B cell (primary cell): ENCODE results near the gene LTB4R. TPM values are rescaled to one million over a fixed set of nuclear protein-coding genes. Genes with fewer than 3 reads are reported as not detected.
A peak's percentile ranks its signal among the peaks of the same experiment; 100 is the strongest.

ENCODE experiments used
- ATAC-seq: fragments of 200-7000 bp; cut with Tn5 transposase; one replicate; pipeline ENCODE4 v1.10.0; 2021; ENCODE audit warnings: low read depth, mild to moderate bottlenecking, moderate number of reproducible peaks, moderate library complexity
- CTCF ChIA-PET: fragments of 350-600 bp; sonication (Branson Sonifier 250); formaldehyde crosslinking; loops from one replicate; lab custom pipeline; 2021; ENCODE audit warnings: antibody characterized with exemption, inconsistent platforms; lab: Charles Lee
- POLR2A ChIA-PET: fragments of 350-600 bp; sonication (Branson Sonifier 250); formaldehyde crosslinking; loops from one replicate; lab custom pipeline; 2021; ENCODE audit warnings: antibody characterized with exemption; lab: Charles Lee
- DNase-seq: peaks from one replicate; pipeline ENCODE4 v3.0.0; 2013
- H2AFZ ChIP-seq: 2 replicates; pipeline ENCODE4 v1.6.1; 2012; ENCODE audit warnings: mild to moderate bottlenecking, low read depth, low read length; ENCODE audit not compliant: insufficient read depth, poor library complexity, severe bottlenecking
- H3K27ac ChIP-seq, 2 donors: 1 replicate in 1 of 2; 2 replicates in 1 of 2; pipeline ENCODE4 v1.5.1; 2012 to 2013; ENCODE audit warnings: low read length in 2 of 2, mild to moderate bottlenecking in 2 of 2, moderate library complexity in 1 of 2
- H3K27me3 ChIP-seq, 4 experiments: fragments of 200-600 bp in 1 of 4; sonication (generic) in 1 of 4; replicated peaks in 1 of 4; 1 replicate in 2 of 4; 2 replicates in 2 of 4; pipeline versions ENCODE4 v1.6.1 to v1.7.0; 2013 to 2016; ENCODE audit warnings: low read length in 3 of 4, mild to moderate bottlenecking in 2 of 4, mixed read lengths in 1 of 4, moderate library complexity in 1 of 4; ENCODE audit not compliant: insufficient read depth in 4 of 4, control insufficient read depth in 3 of 4; ENCODE audit errors: control extremely low read depth in 1 of 4
- H3K36me3 ChIP-seq, 2 experiments: replicated peaks in 1 of 2; 1 replicate in 1 of 2; 2 replicates in 1 of 2; pipeline versions ENCODE4 v1.6.1 to v1.7.1; 2013; ENCODE audit warnings: low read length in 1 of 2; ENCODE audit not compliant: insufficient read depth in 2 of 2, control insufficient read depth in 1 of 2; ENCODE audit errors: control extremely low read depth in 1 of 2, extremely low read depth in 1 of 2
- H3K4me1 ChIP-seq, 2 donors: fragments of 200-600 bp in 1 of 2; sonication (generic) in 1 of 2; 1 replicate in 1 of 2; 2 replicates in 1 of 2; pipeline versions ENCODE4 v1.5.1 to v1.6.1; 2013 to 2017; ENCODE audit warnings: low read length in 2 of 2; ENCODE audit not compliant: control insufficient read depth in 2 of 2, insufficient read depth in 2 of 2
- H3K4me2 ChIP-seq: replicated peaks from 2 replicates; pipeline ENCODE3; 2012; ENCODE audit warnings: mild to moderate bottlenecking, low read depth, low read length; ENCODE audit not compliant: poor library complexity, severe bottlenecking
- H3K4me3 ChIP-seq, 5 experiments: fragments of 200-600 bp in 1 of 5; sonication (generic) in 1 of 5; 1 replicate in 3 of 5; 2 replicates in 2 of 5; pipeline versions ENCODE4 v1.5.1 to v1.7.0; 2011 to 2016; ENCODE audit warnings: low read length in 4 of 5, mild to moderate bottlenecking in 4 of 5, low read depth in 2 of 5, control low read depth in 1 of 5, moderate library complexity in 1 of 5; ENCODE audit not compliant: insufficient read depth in 1 of 5; ENCODE audit errors: control extremely low read depth in 1 of 5, extremely low read depth in 1 of 5
- H3K79me2 ChIP-seq: fragments of 200-600 bp; sonication (generic); one replicate; pipeline ENCODE4 v1.6.0; 2016; ENCODE audit warnings: low read length; ENCODE audit not compliant: control insufficient read depth, insufficient read depth
- H3K9ac ChIP-seq: fragments of 200-600 bp; sonication (generic); 2 replicates; pipeline ENCODE4 v1.6.1; 2017; ENCODE audit warnings: mild to moderate bottlenecking, low read length, moderate library complexity
- H3K9me3 ChIP-seq, 3 donors: one replicate each; pipeline versions ENCODE4 v1.6.1 to v1.7.1; 2013; ENCODE audit warnings: low read length in 2 of 3; ENCODE audit not compliant: control insufficient read depth in 2 of 3, insufficient read depth in 1 of 3; ENCODE audit errors: control extremely low read depth in 1 of 3
- H4K20me1 ChIP-seq: 2 replicates; pipeline ENCODE4 v1.6.0; 2012; ENCODE audit warnings: mild to moderate bottlenecking, low read length; ENCODE audit not compliant: insufficient read depth, control insufficient read depth, poor library complexity, severe bottlenecking
- H3K27ac Mint-ChIP-seq: one replicate; pipeline ENCODE4 v1.8.0; 2021; ENCODE audit warnings: mixed read lengths
- H3K27me3 Mint-ChIP-seq: one replicate; pipeline ENCODE4 v1.8.0; 2021; ENCODE audit warnings: mixed read lengths
- H3K4me1 Mint-ChIP-seq: one replicate; pipeline ENCODE4 v1.8.0; 2021; ENCODE audit warnings: mixed read lengths
- H3K4me3 Mint-ChIP-seq: one replicate; pipeline ENCODE4 v1.8.0; 2021; ENCODE audit warnings: mixed read lengths
- H3K9me3 Mint-ChIP-seq: one replicate; pipeline ENCODE4 v1.8.0; 2022; ENCODE audit warnings: mixed read lengths; ENCODE audit not compliant: insufficient read depth
- EZH2 ChIP-seq: IDR thresholded peaks from 2 replicates; pipeline ENCODE4 v1.6.1; 2012; ENCODE audit warnings: borderline replicate concordance, low read depth, mild to moderate bottlenecking, moderate library complexity, low read length; ENCODE audit not compliant: insufficient read depth, poor library complexity, severe bottlenecking
- WGBS: methylation state at CpG from one replicate; pipeline ENCODE4 v1.1.5; 2013; ENCODE audit warnings: missing lambda C conversion rate; ENCODE audit not compliant: insufficient coverage; 5-methylcytosine and 5-hydroxymethylcytosine counted together
- intact Hi-C: fragments of 100-400 bp; cut with micrococcal nuclease; formaldehyde crosslinking; loops from one replicate; pipeline ENCODE4 v1.10.0; 2022
- polyA plus RNA-seq: library from polyadenylated mRNA; depleted of rRNA; stranded (reverse); fragments of >200 nt; gene quantifications from 2 replicates; pipeline ENCODE4 v1.2.3, GENCODE V29; 2012
- small RNA-seq: library from RNA; depleted of rRNA; stranded (forward); fragments of <200 nt; gene quantifications from one replicate; pipeline ENCODE3, GENCODE V24; 2012; ENCODE audit warnings: low replicate concordance, low read depth; ENCODE audit not compliant: insufficient read length
- total RNA-seq, 2 donors: library from RNA; stranded (reverse); fragments of 120-200 nt in 1 of 2; gene quantifications; 1 replicate in 1 of 2; 2 replicates in 1 of 2; pipeline versions ENCODE4 v1.2.3 to v1.2.4, GENCODE V29; 2013 to 2022
- TF ChIP-seq, protein P1 (sequence below): fragments of 200-600 bp; IDR thresholded peaks from one replicate; pipeline ENCODE4 v1.8.0; 2022; ENCODE audit warnings: antibody characterized with exemption, mild to moderate bottlenecking

LTB4R gene
- total and polyA plus RNA-seq, 2 donors (not counting 1 experiment from before 2014, with no cell fraction given): 8.8 to 19.1 TPM

DNA sequence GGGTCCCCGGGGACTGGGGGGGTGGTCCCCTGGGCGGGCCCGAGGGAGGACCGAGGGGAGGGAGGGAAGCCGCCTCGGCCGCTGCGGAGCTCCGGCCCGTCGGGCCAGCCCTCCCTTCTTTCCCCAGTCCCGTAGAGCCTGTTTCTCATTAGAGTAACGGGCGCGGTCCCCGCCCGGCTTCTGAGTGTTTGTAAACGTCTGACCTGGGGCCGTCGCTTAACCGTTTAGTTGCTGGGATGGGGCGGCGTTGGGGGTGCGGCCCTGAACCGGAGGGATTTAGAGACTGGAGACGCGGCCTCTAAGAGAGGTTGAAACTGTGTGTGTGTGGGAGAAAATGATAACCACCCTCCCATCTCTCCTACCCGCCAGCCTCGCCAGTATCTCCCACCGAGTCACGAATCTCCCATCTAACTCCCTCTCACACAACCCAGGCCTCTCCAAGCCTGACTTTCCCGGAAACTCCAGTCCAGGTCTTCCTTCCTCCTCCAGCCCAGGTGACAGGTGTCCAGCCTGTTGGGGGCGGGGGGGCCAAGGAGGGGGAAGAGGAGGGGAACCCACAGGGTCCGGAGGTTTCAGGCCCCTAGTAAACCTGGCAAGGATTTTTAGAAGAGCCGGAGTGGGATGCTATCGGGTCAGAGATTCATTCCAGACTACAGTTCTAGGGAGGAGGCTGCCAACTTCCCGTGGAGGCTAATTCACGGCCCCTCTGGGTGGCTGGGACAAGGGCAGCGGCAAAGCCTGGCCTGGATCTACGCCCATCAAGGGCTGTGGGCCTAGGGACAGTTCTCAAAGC lies 55.6 kb downstream of the LTB4R start:
- Mint-ChIP-seq H3K27me3 (peaks cover 10% of the 10 kb centered on the region), H3K9me3 (no peaks in the 10 kb centered on the region), H3K4me3 (peak overlapping the region; percentile 92), H3K27ac (peak overlapping the region; percentile 92), H3K4me1 (peaks cover 32% of the 10 kb centered on the region)
- Histone ChIP-seq H4K20me1 (no peaks in the 10 kb centered on the region), H3K9ac (peak overlapping the region; percentile 71), H3K9me3 (no peaks in the 10 kb centered on the region), H3K27ac (peak overlapping the region; percentile 59 to 70), H2AFZ (peak overlapping the region; percentile 71), H3K27me3 (peaks cover 0 to 32% (median 6%) of the 10 kb centered on the region in 4 experiments), H3K4me1 (peaks cover 30 to 39% of the 10 kb centered on the region in 2 donors), H3K36me3 (no peaks in the 10 kb centered on the region), H3K4me2 (peak overlapping the region; percentile 86), H3K4me3 (peak overlapping the region in 4 of 5 experiments; percentile 52 to 64 (median 60)), H3K79me2 (no peaks in the 10 kb centered on the region)
- WGBS: 8% methylated on average over 24 of the region's 40 CpGs
- ATAC-seq (peak; percentile 85), DNase-seq (peak; percentile 94)
- peak; percentile 23 for TF ChIP-seq EZH2
- TF ChIP-seq, protein P1, sequence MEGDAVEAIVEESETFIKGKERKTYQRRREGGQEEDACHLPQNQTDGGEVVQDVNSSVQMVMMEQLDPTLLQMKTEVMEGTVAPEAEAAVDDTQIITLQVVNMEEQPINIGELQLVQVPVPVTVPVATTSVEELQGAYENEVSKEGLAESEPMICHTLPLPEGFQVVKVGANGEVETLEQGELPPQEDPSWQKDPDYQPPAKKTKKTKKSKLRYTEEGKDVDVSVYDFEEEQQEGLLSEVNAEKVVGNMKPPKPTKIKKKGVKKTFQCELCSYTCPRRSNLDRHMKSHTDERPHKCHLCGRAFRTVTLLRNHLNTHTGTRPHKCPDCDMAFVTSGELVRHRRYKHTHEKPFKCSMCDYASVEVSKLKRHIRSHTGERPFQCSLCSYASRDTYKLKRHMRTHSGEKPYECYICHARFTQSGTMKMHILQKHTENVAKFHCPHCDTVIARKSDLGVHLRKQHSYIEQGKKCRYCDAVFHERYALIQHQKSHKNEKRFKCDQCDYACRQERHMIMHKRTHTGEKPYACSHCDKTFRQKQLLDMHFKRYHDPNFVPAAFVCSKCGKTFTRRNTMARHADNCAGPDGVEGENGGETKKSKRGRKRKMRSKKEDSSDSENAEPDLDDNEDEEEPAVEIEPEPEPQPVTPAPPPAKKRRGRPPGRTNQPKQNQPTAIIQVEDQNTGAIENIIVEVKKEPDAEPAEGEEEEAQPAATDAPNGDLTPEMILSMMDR: no peak
- ChIA-PET POLR2A (interaction anchor here (0.7 to 2.2 kb wide), 11 partner anchors 18 to 812 kb away, joined by 3 to 78 read pairs (median 5); partner anchors contain the start of genes AP1G2, CBLN3, KHNYN and NYNRIN), CTCF (interaction anchor here (0.7 to 2.3 kb wide), 17 partner anchors 10 to 124 kb away, joined by 3 to 148 read pairs (median 6); partner anchors contain the start of genes ADCY4, CBLN3, KHNYN and LTB4R)
- intact Hi-C loops: loop anchor here (1.0 to 10.0 kb wide), 6 partner anchors 26 to 338 kb away; partner anchors contain the start of genes EMC9 and TINF2

Small RNAs within 50 kb of the gene (small RNA-seq; reads per million reads assigned to genes)
- not detected for gene RF00026

Other genes with a start within 250 kb of the LTB4R start
Only the 30 nearest of the 33 such genes appear.
- gene DCAF11, start 196.7 kb upstream of the LTB4R start, total RNA-seq: 84.8 and 96.3 TPM in 2 replicates
- 64.5 and 66.7 TPM in 2 replicates for gene DCAF11, start 196.7 kb upstream of the LTB4R start, polyA plus RNA-seq
- gene NRL, start 196.6 kb upstream of the LTB4R start, total RNA-seq: 8.1 and 8.8 TPM in 2 replicates
- 4.8 and 7.0 TPM in 2 replicates for gene NRL, start 196.6 kb upstream of the LTB4R start, polyA plus RNA-seq
- gene FITM1, start 180.8 kb upstream of the LTB4R start, total RNA-seq: 2.6 and 3.6 TPM in 2 replicates
- 3.3 and 4.6 TPM in 2 replicates for gene FITM1, start 180.8 kb upstream of the LTB4R start, polyA plus RNA-seq
- gene PSME1, start 175.3 kb upstream of the LTB4R start, total RNA-seq: 227 and 237 TPM in 2 replicates
- 257 and 295 TPM in 2 replicates for gene PSME1, start 175.3 kb upstream of the LTB4R start, polyA plus RNA-seq
- 24.7 and 26.4 TPM in 2 replicates for gene EMC9, start 169.9 kb upstream of the LTB4R start, total RNA-seq
- gene EMC9, start 169.9 kb upstream of the LTB4R start, polyA plus RNA-seq: 19.3 and 25.9 TPM in 2 replicates
- gene PSME2, start 164.9 kb upstream of the LTB4R start, total RNA-seq: 127 and 141 TPM in 2 replicates
- 126 and 137 TPM in 2 replicates for gene PSME2, start 164.9 kb upstream of the LTB4R start, polyA plus RNA-seq
- gene RNF31, start 164.0 kb upstream of the LTB4R start, total RNA-seq: 103 and 114 TPM in 2 replicates
- 48.3 and 69.8 TPM in 2 replicates for gene RNF31, start 164.0 kb upstream of the LTB4R start, polyA plus RNA-seq
- gene IRF9, start 150.2 kb upstream of the LTB4R start, total RNA-seq: 243 and 269 TPM in 2 replicates
- 191 and 237 TPM in 2 replicates for gene IRF9, start 150.2 kb upstream of the LTB4R start, polyA plus RNA-seq
- gene REC8, start 139.4 kb upstream of the LTB4R start, total RNA-seq: 48.4 and 62.1 TPM in 2 replicates
- 34.0 and 39.5 TPM in 2 replicates for gene REC8, start 139.4 kb upstream of the LTB4R start, polyA plus RNA-seq
- gene IPO4, start 122.7 kb upstream of the LTB4R start, total RNA-seq: 29.8 and 35.0 TPM in 2 replicates
- gene IPO4, start 122.7 kb upstream of the LTB4R start, polyA plus RNA-seq: 26.7 and 28.3 TPM in 2 replicates
- 24.5 and 33.9 TPM in 2 replicates for gene TM9SF1, start 116.1 kb upstream of the LTB4R start, total RNA-seq
- 7.6 and 10.0 TPM in 2 replicates for gene TM9SF1, start 116.1 kb upstream of the LTB4R start, polyA plus RNA-seq
- gene TSSK4, start 105.8 kb upstream of the LTB4R start, total RNA-seq: 1.7 TPM in 2 replicates
- 0.14 and 0.45 TPM in 2 replicates for gene TSSK4, start 105.8 kb upstream of the LTB4R start, polyA plus RNA-seq
- gene CHMP4A, start 98.0 kb upstream of the LTB4R start, total RNA-seq: 102 and 103 TPM in 2 replicates
- gene CHMP4A, start 98.0 kb upstream of the LTB4R start, polyA plus RNA-seq: 91.2 and 95.1 TPM in 2 replicates
- gene MDP1, start 95.4 kb upstream of the LTB4R start, total RNA-seq: 11.3 and 17.0 TPM in 2 replicates
- 22.6 and 28.1 TPM in 2 replicates for gene MDP1, start 95.4 kb upstream of the LTB4R start, polyA plus RNA-seq
- 86.6 and 98.5 TPM in 2 replicates for gene NEDD8, start 79.1 kb upstream of the LTB4R start, total RNA-seq
- 86.7 and 104 TPM in 2 replicates for gene NEDD8, start 79.1 kb upstream of the LTB4R start, polyA plus RNA-seq
- 58.7 and 64.3 TPM in 2 replicates for gene GMPR2, start 78.6 kb upstream of the LTB4R start, total RNA-seq
- gene GMPR2, start 78.6 kb upstream of the LTB4R start, polyA plus RNA-seq: 33.3 and 39.7 TPM in 2 replicates
- gene TINF2, start 68.9 kb upstream of the LTB4R start, total RNA-seq: 165 and 169 TPM in 2 replicates
- 103 and 108 TPM in 2 replicates for gene TINF2, start 68.9 kb upstream of the LTB4R start, polyA plus RNA-seq
- gene TGM1, start 48.3 kb upstream of the LTB4R start, total RNA-seq: 11.4 and 11.9 TPM in 2 replicates
- gene TGM1, start 48.3 kb upstream of the LTB4R start, polyA plus RNA-seq: 2.7 and 4.9 TPM in 2 replicates
- gene RABGGTA, start 39.9 kb upstream of the LTB4R start, total RNA-seq: 57.9 and 70.1 TPM in 2 replicates
- gene RABGGTA, start 39.9 kb upstream of the LTB4R start, polyA plus RNA-seq: 134 and 159 TPM in 2 replicates
- gene DHRS1, start 11.7 kb upstream of the LTB4R start, total RNA-seq: 42.7 and 43.7 TPM in 2 replicates
- gene DHRS1, start 11.7 kb upstream of the LTB4R start, polyA plus RNA-seq: 69.9 and 76.9 TPM in 2 replicates
- 22.6 and 24.5 TPM in 2 replicates for gene NOP9, start 11.7 kb upstream of the LTB4R start, total RNA-seq
- gene NOP9, start 11.7 kb upstream of the LTB4R start, polyA plus RNA-seq: 9.7 and 13.7 TPM in 2 replicates
- 32.8 and 34.3 TPM in 2 replicates for gene CIDEB, start 3.5 kb upstream of the LTB4R start, total RNA-seq
- gene CIDEB, start 3.5 kb upstream of the LTB4R start, polyA plus RNA-seq: 17.9 and 26.2 TPM in 2 replicates
- gene LTB4R2, start 1.4 kb upstream of the LTB4R start, total RNA-seq: 10.1 and 11.7 TPM in 2 replicates
- 9.0 and 10.7 TPM in 2 replicates for gene LTB4R2, start 1.4 kb upstream of the LTB4R start, polyA plus RNA-seq
- gene ADCY4, start 23.6 kb downstream of the LTB4R start, total RNA-seq: 5.8 and 7.8 TPM in 2 replicates
- 2.3 and 3.4 TPM in 2 replicates for gene ADCY4, start 23.6 kb downstream of the LTB4R start, polyA plus RNA-seq
- gene RIPK3, start 28.5 kb downstream of the LTB4R start, total RNA-seq: 76.6 and 77.6 TPM in 2 replicates
- gene RIPK3, start 28.5 kb downstream of the LTB4R start, polyA plus RNA-seq: 58.5 and 65.5 TPM in 2 replicates
- 7.6 and 7.9 TPM in 2 replicates for gene NFATC4, start 56.7 kb downstream of the LTB4R start, total RNA-seq
- 3.1 and 3.7 TPM in 2 replicates for gene NFATC4, start 56.7 kb downstream of the LTB4R start, polyA plus RNA-seq
- gene NYNRIN, start 87.5 kb downstream of the LTB4R start, total RNA-seq: 0.29 and 0.34 TPM in 2 replicates
- gene NYNRIN, start 87.5 kb downstream of the LTB4R start, polyA plus RNA-seq: 0.04 TPM in 2 replicates
- gene CBLN3, start 118.2 kb downstream of the LTB4R start, total RNA-seq: 128 and 134 TPM in 2 replicates
- 29.1 and 35.0 TPM in 2 replicates for gene CBLN3, start 118.2 kb downstream of the LTB4R start, polyA plus RNA-seq
- gene KHNYN, start 118.5 kb downstream of the LTB4R start, total RNA-seq: 182 and 184 TPM in 2 replicates
- 74.4 and 111 TPM in 2 replicates for gene KHNYN, start 118.5 kb downstream of the LTB4R start, polyA plus RNA-seq
- gene SDR39U1, start 131.3 kb downstream of the LTB4R start, total RNA-seq: 107 and 126 TPM in 2 replicates
- 247 and 248 TPM in 2 replicates for gene SDR39U1, start 131.3 kb downstream of the LTB4R start, polyA plus RNA-seq